Tibial artery (tissue), 4 donors: ENCODE measurements around the gene PLXNA4.

Source experiments
- DNase-seq, 2 donors: peaks; one replicate each; pipeline ENCODE4 v3.0.0-alpha.2; 2019
- H3K27ac ChIP-seq, 2 donors: fragments of 200-600 bp; sonication (generic) in 1 of 2; 1 replicate in 1 of 2; 2 replicates in 1 of 2; pipeline ENCODE4 v1.5.1; 2018 to 2019; ENCODE audit warnings: mild to moderate bottlenecking in 1 of 2
- H3K27me3 ChIP-seq, 2 donors: fragments of 200-600 bp; sonication (generic) in 1 of 2; one replicate each; pipeline versions ENCODE4 v1.5.1 to v1.6.0; 2016 to 2019
- H3K36me3 ChIP-seq, 3 donors: fragments of 200-600 bp; sonication (generic) in 2 of 3; one replicate each; pipeline ENCODE4 v1.5.1; 2016 to 2019; ENCODE audit warnings: mild to moderate bottlenecking in 2 of 3
- H3K4me1 ChIP-seq, 4 donors: fragments of 200-600 bp; sonication (generic) in 2 of 4; 1 replicate in 3 of 4; 2 replicates in 1 of 4; pipeline ENCODE4 v1.5.1; 2016 to 2019
- H3K4me3 ChIP-seq, 2 donors: fragments of 200-600 bp; sonication (generic) in 1 of 2; 1 replicate in 1 of 2; 2 replicates in 1 of 2; pipeline ENCODE4 v1.5.1; 2018 to 2019; ENCODE audit warnings: mild to moderate bottlenecking in 2 of 2
- H3K9me3 ChIP-seq, 3 donors: fragments of 200-600 bp; sonication (generic) in 1 of 3; one replicate each; pipeline ENCODE4 v1.5.1; 2016 to 2019
- CTCF ChIP-seq, 2 experiments: fragments of 200-600 bp in 1 of 2; fragments of 450-650 bp in 1 of 2; IDR thresholded peaks; one replicate each; pipeline ENCODE4 v1.5.1; 2017 to 2019; ENCODE audit warnings: antibody characterized with exemption in 2 of 2, mild to moderate bottlenecking in 1 of 2, moderate library complexity in 1 of 2
- intact Hi-C: fragments of 100-400 bp; cut with DNase I; formaldehyde crosslinking; loops from one replicate; pipeline ENCODE4 v1.15.0; 2023; ENCODE audit warnings: low total_unique reads

Gene PLXNA4

DNA sequence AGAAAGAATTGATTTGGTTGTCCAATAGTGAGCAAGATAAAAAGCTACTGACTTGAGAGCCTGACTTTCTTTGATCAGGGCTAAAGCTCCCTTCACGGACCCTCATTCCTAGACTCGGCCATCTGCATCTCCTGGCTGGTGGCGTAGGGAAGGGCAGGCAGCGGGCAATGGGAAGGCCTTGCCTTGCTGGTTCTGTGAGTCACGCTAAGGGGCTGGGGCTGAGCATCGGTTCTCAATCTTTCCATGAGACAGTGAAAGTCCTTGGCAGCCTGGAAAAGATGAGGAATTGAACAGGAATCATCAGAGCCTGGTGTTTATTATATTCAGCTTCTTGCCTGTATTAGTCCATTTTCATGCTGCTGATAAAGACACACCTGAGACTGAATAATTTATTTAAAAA lies 475.3 kb downstream of the PLXNA4 start:
- intact Hi-C loops: no loop called here
- Histone ChIP-seq H3K4me1 (no peaks in the 10 kb centered on the region), H3K27ac (no peak overlapping the region), H3K4me3 (no peak overlapping the region), H3K36me3 (no peaks in the 10 kb centered on the region), H3K27me3 (no peaks in the 10 kb centered on the region), H3K9me3 (no peaks in the 10 kb centered on the region)
- TF ChIP-seq CTCF (IDR thresholded peaks at IDR 0.05): no peak
- DNase-seq: no peak

- Histone ChIP-seq H3K36me3 (no peaks in the 10 kb centered on the region), H3K27me3 (no peaks in the 10 kb centered on the region), H3K27ac (no peak overlapping the region), H3K4me3 (no peak overlapping the region), H3K4me1 (no peaks in the 10 kb centered on the region), H3K9me3 (no peaks in the 10 kb centered on the region)
- intact Hi-C loops: no loop called here
- DNase-seq: no peak
- no peak for TF ChIP-seq CTCF (IDR thresholded peaks at IDR 0.05)
Measured at GRCh38 chr7:132100483-132100882, 475.8 kb downstream of the PLXNA4 start.

DNA sequence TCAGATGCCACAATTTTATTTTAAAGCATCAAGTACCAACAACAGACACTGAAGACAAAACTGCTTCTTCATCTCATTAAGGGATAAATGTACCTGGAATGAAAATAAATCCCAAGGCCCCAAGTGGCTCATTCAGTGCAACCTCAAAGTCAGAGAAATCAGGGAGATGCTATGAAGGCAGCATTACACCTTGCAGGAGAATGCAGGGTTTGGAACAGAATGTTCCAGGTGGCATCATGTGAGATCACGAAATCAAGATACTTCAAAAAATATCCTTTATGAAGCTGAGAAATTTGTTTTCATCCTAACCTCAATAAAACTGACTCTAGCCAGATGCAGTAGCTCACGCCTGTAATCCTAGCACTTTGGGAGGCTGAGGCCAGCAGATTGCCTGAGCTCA lies 477.1 kb downstream of the PLXNA4 start:
- intact Hi-C loops: no loop called here
- peaks cover 0 to 6% of the 10 kb centered on the region in 2 donors for H3K27me3 ChIP-seq
- no peaks in the 10 kb centered on the region for H3K9me3 ChIP-seq
- no peak overlapping the region for H3K27ac ChIP-seq
- no peak overlapping the region for H3K4me3 ChIP-seq
- H3K4me1 ChIP-seq: no peaks in the 10 kb centered on the region
- peak in 1 of 2 donors; percentile 5 for DNase-seq
- H3K36me3 ChIP-seq: no peaks in the 10 kb centered on the region
- no peak for TF ChIP-seq CTCF (IDR thresholded peaks at IDR 0.05)

GRCh38 chr7:132098327-132098726 lies 477.9 kb downstream of the PLXNA4 start:
- H3K9me3 ChIP-seq: no peaks in the 10 kb centered on the region
- intact Hi-C loops: no loop called here
- peaks cover 0 to 11% of the 10 kb centered on the region in 2 donors for H3K27me3 ChIP-seq
- TF ChIP-seq CTCF (IDR thresholded peaks at IDR 0.05): no peak
- no peak overlapping the region for H3K4me3 ChIP-seq
- no peaks in the 10 kb centered on the region for H3K36me3 ChIP-seq
- DNase-seq: no peak
- H3K4me1 ChIP-seq: no peaks in the 10 kb centered on the region
- no peak overlapping the region for H3K27ac ChIP-seq

- Histone ChIP-seq H3K4me1 (no peaks in the 10 kb centered on the region), H3K9me3 (no peaks in the 10 kb centered on the region), H3K4me3 (no peak overlapping the region), H3K27me3 (peaks cover 0 to 11% of the 10 kb centered on the region in 2 donors), H3K36me3 (no peaks in the 10 kb centered on the region), H3K27ac (no peak overlapping the region)
- peak; percentile 1 to 23 for DNase-seq
- no peak for TF ChIP-seq CTCF (IDR thresholded peaks at IDR 0.05)
- intact Hi-C loops: no loop called here
Measured at GRCh38 chr7:132097550-132098134, 478.6 kb downstream of the PLXNA4 start.
